Hepatocyte (in vitro differentiated cells): ENCODE results near the gene KCNMA1. TPM values are rescaled to one million over a fixed set of nuclear protein-coding genes. Genes with fewer than 3 reads are reported as not detected.

Experiments used
- DNase-seq: peaks from one replicate; pipeline ENCODE4 v3.0.0-alpha.2; 2016; ENCODE audit warnings: low spot score
- H2AFZ ChIP-seq: fragments of 200-600 bp; sonication (generic); 2 replicates; pipeline ENCODE4 v1.6.0; 2016; ENCODE audit warnings: antibody characterized with exemption, mild to moderate bottlenecking
- H3K27ac ChIP-seq: fragments of 200-600 bp; sonication (generic); 2 replicates; pipeline ENCODE4 v1.5.1; 2016; ENCODE audit warnings: mild to moderate bottlenecking
- H3K27me3 ChIP-seq: fragments of 200-600 bp; sonication (generic); 2 replicates; pipeline ENCODE4 v1.6.1; 2016
- H3K36me3 ChIP-seq: fragments of 200-600 bp; sonication (generic); replicated peaks from 2 replicates; pipeline ENCODE4 v1.5.1; 2016; ENCODE audit warnings: low read depth; ENCODE audit not compliant: insufficient read depth
- H3K4me1 ChIP-seq: fragments of 200-600 bp; sonication (generic); 2 replicates; pipeline ENCODE4 v1.5.1; 2016; ENCODE audit warnings: mild to moderate bottlenecking, moderate library complexity; ENCODE audit not compliant: insufficient read depth
- H3K4me2 ChIP-seq: fragments of 200-600 bp; sonication (generic); 2 replicates; pipeline ENCODE4 v1.6.0; 2016
- H3K4me3 ChIP-seq: fragments of 200-600 bp; sonication (generic); 2 replicates; pipeline ENCODE4 v1.5.1; 2016; ENCODE audit warnings: mild to moderate bottlenecking
- H3K79me2 ChIP-seq: fragments of 200-600 bp; sonication (generic); 2 replicates; pipeline ENCODE4 v1.6.0; 2017; ENCODE audit warnings: mild to moderate bottlenecking
- H3K9me2 ChIP-seq: fragments of 200-600 bp; sonication (generic); replicated peaks from 2 replicates; pipeline ENCODE4 v1.6.0; 2017; ENCODE audit warnings: mild to moderate bottlenecking; ENCODE audit not compliant: insufficient read depth
- H3K9me3 ChIP-seq: fragments of 200-600 bp; sonication (generic); 2 replicates; pipeline ENCODE4 v1.5.1; 2016; ENCODE audit warnings: low read depth, mild to moderate bottlenecking
- H4K20me1 ChIP-seq: fragments of 200-600 bp; sonication (generic); 2 replicates; pipeline ENCODE4 v1.6.0; 2016; ENCODE audit warnings: mild to moderate bottlenecking; ENCODE audit not compliant: insufficient read depth, poor library complexity, severe bottlenecking
- CTCF ChIP-seq: fragments of 200-600 bp; sonication (generic); IDR thresholded peaks from 2 replicates; pipeline ENCODE4 v1.5.1; 2016; ENCODE audit warnings: antibody characterized with exemption, mild to moderate bottlenecking; ENCODE audit not compliant: poor library complexity
- EZH2 ChIP-seq: fragments of 200-600 bp; sonication (generic); IDR thresholded peaks from 2 replicates; pipeline ENCODE4 v1.6.1; 2016; ENCODE audit warnings: antibody characterized with exemption, mild to moderate bottlenecking, borderline replicate concordance
- EZH2phosphoT487 ChIP-seq: fragments of 200-600 bp; sonication (generic); IDR thresholded peaks from one replicate; pipeline ENCODE4 v1.6.1; 2018; ENCODE audit warnings: antibody characterized with exemption, mild to moderate bottlenecking, low read depth, moderate library complexity; ENCODE audit not compliant: unreplicated experiment, severe bottlenecking
- WGBS: methylation state at CpG from one replicate; pipeline ENCODE4 v1.1.6; 2016; ENCODE audit warnings: low lambda C conversion rate; ENCODE audit errors: missing lambda C conversion rate; 5-methylcytosine and 5-hydroxymethylcytosine counted together
- polyA plus RNA-seq: library from polyadenylated mRNA; unstranded; fragments of >200 nt; fragmentation: Nextera tagmentation; extraction: Ambion mirVana; gene quantifications from 2 replicates; pipeline ENCODE4 v1.2.1, GENCODE V29; 2016
- total RNA-seq: library from RNA; depleted of rRNA; stranded (reverse); fragments of >200 nt; gene quantifications from 2 replicates; pipeline ENCODE4 v1.2.3, GENCODE V29; 2014

KCNMA1 gene
- total and polyA plus RNA-seq, 2 experiments from 2014 or later = 42.6 to 73.3 TPM

DNA sequence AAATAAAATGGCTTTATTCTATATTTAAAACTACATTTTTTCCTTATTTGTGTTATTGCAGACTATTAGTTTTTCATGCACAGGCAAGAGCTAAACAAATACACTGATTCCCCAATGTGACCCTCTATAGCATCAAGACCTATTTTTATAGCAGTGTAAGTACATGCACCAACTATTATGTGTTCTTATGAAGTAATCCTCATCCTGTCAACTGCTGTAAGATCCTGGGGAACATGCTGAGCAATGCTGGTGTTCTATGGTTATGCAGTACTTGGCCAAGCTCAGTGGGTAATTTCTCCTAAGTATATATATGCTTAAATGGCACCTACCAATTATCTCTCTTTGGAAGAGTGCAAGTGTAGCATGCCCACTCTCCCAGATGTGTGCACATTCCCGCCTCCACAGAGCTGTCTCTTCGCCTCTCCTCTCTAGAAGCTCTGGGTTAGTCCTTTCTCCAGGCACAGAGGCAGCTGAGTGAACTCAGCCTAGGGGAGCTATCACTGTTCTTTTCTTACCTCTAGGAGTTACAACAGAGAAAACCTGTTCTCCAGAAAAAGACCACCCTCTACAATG is 428.8 kb downstream of the KCNMA1 start:
- DNase-seq = no peak
- 92% methylated on average over 2 of the region's 2 CpGs for WGBS

GRCh38 chr10:77207828-77208185 is 429.8 kb downstream of the KCNMA1 start:
- Histone ChIP-seq H3K27me3 (no peaks in the 10 kb centered on the region), H3K79me2 (no peaks in the 10 kb centered on the region), H3K27ac (peak overlapping the region; percentile 9), H3K36me3 (no peaks in the 10 kb centered on the region), H2AFZ (no peak overlapping the region), H3K4me1 (peaks cover 4% of the 10 kb centered on the region), H3K4me2 (no peak overlapping the region), H3K9me2 (no peaks in the 10 kb centered on the region), H3K4me3 (no peak overlapping the region), H4K20me1 (no peaks in the 10 kb centered on the region), H3K9me3 (no peaks in the 10 kb centered on the region)
- WGBS = 52% methylated on average over 5 of the region's 5 CpGs
- TF ChIP-seq EZH2 = no peak
- TF ChIP-seq CTCF = no peak
- no peak for TF ChIP-seq EZH2phosphoT487
- DNase-seq = no peak

More for the DNA sequence above, 428.8 kb downstream of the KCNMA1 start:
- Histone ChIP-seq H3K9me2 (no peaks in the 10 kb centered on the region), H3K4me3 (no peak overlapping the region), H3K36me3 (no peaks in the 10 kb centered on the region), H3K27ac (no peak overlapping the region), H3K4me1 (peaks cover 4% of the 10 kb centered on the region), H2AFZ (no peak overlapping the region), H3K27me3 (no peaks in the 10 kb centered on the region), H4K20me1 (no peaks in the 10 kb centered on the region), H3K9me3 (no peaks in the 10 kb centered on the region), H3K79me2 (no peaks in the 10 kb centered on the region), H3K4me2 (no peak overlapping the region)
- no peak for TF ChIP-seq CTCF
- no peak for TF ChIP-seq EZH2phosphoT487
- no peak for TF ChIP-seq EZH2

DNA sequence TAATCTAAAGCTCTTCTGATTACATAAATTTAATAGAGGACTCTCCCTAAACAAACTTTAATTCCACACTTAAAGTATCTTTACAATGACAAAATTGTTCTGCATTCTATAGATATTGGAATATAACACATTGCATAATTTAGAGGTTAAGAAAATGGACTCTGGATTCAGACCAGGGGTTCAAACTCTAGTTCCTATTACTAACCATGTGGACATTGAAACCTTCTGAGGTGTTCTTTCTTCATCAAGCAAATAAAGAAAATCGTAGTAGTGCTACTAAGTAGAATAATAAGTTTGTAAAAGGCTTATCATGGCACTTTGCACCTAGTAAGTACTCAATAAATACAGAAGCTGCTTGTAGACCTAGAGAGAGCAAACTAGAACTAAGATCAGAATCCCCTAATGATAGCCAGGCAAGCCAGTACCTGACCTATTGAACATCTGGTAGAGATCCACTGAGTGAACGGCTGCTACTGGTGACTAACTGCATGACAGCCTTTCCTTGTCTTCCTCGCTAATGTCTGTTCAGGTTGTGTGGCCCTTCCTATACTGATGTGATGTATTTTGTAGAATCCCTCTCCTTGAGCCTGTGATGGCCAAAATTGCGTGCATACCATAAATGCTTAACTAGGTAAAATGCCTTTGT is 430.3 kb downstream of the KCNMA1 start:
- H3K27me3 ChIP-seq = no peaks in the 10 kb centered on the region
- no peaks in the 10 kb centered on the region for H3K36me3 ChIP-seq
- no peak for DNase-seq
- peaks cover 4% of the 10 kb centered on the region for H3K4me1 ChIP-seq
- no peak overlapping the region for H3K4me2 ChIP-seq
- TF ChIP-seq CTCF (no peak), EZH2phosphoT487 (no peak), EZH2 (no peak)
- H2AFZ ChIP-seq = no peak overlapping the region
- WGBS = 45% methylated on average over 4 of the region's 4 CpGs
- no peak overlapping the region for H3K27ac ChIP-seq
- H3K4me3 ChIP-seq = no peak overlapping the region
- no peaks in the 10 kb centered on the region for H4K20me1 ChIP-seq
- no peaks in the 10 kb centered on the region for H3K9me2 ChIP-seq
- H3K79me2 ChIP-seq = no peaks in the 10 kb centered on the region
- no peaks in the 10 kb centered on the region for H3K9me3 ChIP-seq
